Embryonic facial prominence (tissue), 1 donor: ENCODE data around the gene MAPK7.

Experiments used
- DNase-seq: peaks from one replicate; pipeline ENCODE4 v3.0.0-alpha.2; 2016; ENCODE audit errors: extremely low spot score

Gene MAPK7

DNA sequence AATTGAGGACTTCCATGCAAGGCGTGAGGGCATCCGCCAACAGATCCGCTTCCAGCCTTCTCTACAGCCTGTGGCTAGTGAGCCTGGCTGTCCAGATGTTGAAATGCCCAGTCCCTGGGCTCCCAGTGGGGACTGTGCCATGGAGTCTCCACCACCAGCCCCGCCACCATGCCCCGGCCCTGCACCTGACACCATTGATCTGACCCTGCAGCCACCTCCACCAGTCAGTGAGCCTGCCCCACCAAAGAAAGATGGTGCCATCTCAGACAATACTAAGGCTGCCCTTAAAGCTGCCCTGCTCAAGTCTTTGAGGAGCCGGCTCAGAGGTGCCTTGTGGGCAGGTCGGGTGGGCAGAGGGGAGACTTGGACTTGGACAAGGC lies 3.1 kb downstream of the MAPK7 start:
- DNase-seq: no peak

GRCh38 chr17:19381741-19382444 lies 3.6 kb downstream of the MAPK7 start:
- no peak for DNase-seq

- DNase-seq: no peak
Observed at GRCh38 chr17:19382531-19383444, 4.5 kb downstream of the MAPK7 start.

DNA sequence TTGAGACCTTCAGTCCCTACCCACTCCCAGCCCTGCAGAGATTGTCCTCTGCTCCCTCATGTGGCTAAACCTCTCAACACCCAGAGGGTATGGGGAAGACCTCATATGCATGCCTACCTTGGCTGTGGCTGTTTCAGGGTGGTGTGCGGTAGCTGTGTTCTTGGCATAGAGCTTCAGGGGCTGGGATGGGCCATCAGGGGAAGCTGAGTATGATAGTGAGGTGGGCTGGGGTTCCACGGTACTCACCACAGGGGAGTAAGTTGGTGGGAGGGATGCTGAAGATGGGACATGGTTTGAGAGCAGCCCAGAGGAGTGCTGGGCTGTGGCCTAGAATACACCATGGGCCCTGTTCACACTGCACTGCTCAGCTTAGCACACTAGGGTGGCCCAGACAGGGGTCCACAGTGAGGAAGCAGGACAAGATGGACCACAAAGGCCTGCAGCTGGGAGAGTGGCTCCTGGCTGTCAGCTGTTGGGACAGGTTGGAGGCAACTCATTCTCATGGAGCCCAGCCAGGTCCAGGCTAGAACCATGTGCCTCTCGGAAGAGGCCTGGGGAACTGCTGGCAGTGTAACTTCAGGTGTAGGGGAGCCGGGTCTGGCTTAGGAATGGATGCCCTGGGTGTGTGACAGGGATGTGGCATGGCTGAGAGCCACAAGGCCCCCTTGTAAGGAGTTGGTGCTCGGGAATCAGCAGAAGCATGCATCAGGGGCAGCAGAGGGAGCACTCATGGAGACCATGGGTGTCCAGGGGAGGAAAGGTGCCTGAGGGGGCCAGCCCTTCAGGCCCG lies 5.6 kb downstream of the MAPK7 start:
- DNase-seq: no peak

- peak; percentile 75 for DNase-seq
Observed at GRCh38 chr17:19384723-19385391, 6.6 kb downstream of the MAPK7 start.

DNA sequence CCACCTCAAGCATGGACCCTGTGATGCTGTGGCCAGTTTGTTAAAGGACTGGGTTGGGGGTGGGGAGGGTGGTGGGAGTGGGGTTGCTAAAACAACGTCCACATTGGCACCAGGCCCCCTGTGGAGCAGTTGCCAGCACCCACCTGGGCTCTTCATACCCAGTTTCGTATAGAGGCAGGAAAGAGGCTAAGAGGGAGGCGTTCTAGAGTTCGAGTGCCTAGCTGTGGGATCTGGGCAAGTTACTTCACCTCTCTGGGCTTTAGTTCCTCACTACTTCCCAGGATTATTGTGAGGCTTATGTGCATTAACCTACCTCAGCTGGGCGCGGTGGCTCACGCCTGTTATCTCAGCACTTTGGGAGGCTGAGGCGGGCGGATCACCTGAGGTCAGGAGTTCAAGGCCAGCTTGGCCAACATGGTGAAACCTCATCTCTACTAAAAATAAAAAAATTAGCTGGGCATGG lies 7.3 kb downstream of the MAPK7 start:
- DNase-seq: no peak

DNA sequence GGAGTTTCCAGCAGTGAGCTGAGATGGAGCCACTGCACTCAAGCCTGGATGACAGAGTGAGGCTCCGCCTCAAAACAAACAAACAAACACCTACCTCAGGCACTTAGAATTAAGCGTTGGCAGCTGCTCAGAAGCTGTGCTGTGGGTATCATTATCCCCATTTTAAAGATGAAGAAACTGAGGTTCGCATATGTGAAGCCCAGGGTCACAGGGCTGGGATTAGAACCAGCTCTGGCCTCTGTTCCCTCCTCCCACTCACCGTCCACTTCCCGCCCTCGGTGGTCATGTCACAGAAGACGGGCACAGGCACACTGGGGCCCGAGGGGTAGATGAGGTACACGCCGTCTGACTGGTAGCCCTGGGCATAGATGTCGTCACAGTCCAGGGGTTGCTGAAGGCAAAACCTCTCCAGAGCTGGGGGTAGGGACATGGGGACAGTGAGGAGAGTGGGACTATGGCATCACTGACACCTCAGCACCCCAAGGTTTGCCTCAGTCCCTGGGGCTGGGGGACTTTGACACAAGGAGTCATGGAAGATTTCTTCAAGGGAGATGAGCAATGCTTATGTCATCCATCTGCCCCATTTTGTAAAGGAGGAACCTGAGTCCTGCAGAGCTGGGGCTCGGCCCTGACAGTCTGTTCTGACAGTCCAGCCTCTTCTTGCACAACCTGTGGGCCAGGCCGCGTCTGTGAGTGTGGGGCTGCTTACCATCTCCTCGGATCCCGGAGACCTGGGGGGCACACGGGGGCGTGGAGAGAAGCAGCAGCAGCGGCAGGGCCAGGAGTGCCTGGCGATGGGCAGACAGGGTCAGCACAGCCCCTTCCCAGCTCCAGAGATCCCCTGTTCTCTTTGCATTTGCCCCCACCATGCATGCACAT lies 8.0 kb downstream of the MAPK7 start:
- no peak for DNase-seq

GRCh38 chr17:19386974-19387920 lies 8.9 kb downstream of the MAPK7 start, which contains the start of gene MFAP4:
Gene MFAP4, minus strand, starts transcription at chr17:19387190. Its CDS starts 35 bp downstream, at chr17:19387155.
- peak; percentile 96 for DNase-seq

- DNase-seq: peak; percentile 73
Observed at GRCh38 chr17:19387921-19388521, 9.7 kb downstream of the MAPK7 start.

DNA sequence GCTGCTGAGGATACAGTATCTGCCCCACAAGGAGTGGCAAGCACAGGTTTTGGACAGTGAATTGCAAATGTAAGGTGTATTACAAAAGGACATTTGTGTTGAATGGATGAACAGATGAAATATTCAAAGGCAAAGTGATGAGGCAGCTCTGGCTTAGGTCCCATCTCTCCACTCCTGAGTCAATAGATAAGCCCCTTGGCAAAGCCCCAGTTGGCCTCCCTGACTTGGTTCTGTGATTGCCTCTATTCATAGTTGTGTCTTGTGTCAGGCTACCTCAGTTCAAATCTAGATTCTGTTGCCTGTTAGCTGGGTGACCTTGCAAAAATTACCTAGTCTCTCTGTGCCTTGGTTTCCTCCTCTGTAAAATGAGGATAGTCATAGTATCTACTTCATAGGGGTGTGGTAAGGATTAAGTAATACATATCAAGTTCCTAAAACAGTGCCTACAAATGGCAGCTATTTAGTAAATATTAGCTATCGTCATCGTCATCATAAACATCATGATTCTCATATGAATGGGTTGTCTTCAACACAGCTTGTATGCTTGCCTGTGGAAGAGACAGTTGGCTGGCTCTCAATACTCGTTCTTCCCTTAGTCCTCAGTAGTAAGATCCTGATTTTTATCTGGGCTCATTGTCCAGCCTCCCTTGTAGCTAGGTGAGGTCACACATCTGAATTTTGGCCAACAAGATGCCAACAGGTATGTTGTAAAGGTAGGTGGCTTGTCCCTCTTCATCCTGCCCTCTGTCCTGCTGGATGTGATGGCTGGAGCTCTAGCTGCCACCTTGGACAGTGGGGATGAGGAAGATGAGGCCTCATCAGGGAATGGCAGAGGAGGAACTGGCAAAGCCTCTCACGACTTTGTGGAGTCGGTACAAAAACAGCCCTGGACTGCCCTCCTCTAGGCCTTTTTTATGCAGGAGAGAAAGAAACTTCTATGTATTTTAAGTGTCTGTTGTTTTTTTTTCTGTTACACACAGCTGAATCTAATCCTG lies 10.8 kb downstream of the MAPK7 start:
- DNase-seq: no peak

GRCh38 chr17:19390951-19391350 lies 12.7 kb downstream of the MAPK7 start:
- no peak for DNase-seq

DNA sequence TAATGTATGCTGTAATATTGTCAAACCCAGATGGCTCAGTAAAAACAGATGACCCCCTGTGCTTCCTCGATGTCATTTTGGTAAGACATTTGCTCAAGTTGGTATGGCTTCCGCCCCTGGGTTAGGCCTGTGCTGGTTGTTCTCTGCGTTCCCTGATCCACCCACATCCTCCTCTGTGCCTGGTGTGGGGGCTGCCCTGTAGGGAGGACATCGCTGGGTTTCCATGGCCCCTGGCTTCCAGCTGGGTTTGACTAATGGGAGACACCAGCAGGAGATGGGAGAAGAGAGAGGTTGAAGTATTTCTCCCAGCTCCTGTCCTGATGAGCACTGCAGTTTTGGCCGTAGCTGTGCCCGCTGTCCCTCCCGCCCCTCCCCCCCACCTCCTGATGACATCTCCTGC lies 13.1 kb downstream of the MAPK7 start:
- DNase-seq: no peak

DNA sequence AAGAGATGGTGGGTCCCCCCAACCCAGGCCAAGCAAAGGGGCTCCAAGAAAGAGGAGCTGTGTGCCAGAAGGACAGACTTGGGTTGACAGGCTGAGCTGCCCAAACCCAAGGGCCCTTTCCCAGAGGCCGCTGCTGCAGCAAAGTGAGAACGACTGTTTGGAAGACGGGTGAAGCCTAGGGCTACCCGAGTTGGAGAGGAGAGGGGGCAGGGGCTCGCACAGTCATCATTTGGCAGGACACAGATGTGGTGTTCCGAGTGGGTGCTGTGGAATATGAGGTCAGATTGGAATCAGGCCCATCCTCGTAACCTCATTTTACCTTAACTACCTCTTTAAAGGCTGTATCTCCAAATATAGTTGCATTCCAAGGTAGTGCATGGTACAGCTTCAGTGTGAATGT lies 14.0 kb downstream of the MAPK7 start:
- no peak for DNase-seq

DNA sequence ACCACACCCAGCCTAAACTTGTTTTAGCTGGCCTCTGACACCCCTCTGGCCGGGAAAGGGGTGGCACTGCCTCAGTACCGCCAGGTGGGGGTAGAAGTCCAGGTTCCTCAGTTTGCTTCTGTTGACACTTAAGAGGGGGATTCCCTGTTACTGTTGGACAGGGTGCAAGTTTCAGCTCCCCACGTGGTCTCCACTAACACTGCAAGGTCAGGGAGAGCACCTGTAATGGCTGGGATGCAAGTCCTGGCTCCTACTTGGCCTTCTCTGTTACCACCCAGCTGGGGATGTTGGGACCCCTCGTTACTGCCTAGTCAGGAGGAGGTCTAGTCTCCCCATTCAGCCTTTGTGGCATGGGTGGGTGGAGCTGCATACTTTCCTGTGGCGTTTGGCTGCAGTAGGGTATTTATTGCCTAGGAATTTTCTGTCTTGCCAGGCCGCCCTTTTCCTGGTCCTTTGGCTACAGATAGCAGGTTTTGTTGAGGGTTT lies 19.3 kb downstream of the MAPK7 start:
- DNase-seq: no peak

GRCh38 chr17:19398301-19399181 lies 20.2 kb downstream of the MAPK7 start:
- no peak for DNase-seq

- DNase-seq: no peak
Observed at GRCh38 chr17:19399750-19400450, 21.6 kb downstream of the MAPK7 start.
